Activated CD4-positive, alpha-beta T cell treated with anti-CD3 and anti-CD28 coated beads, Interleukin-2, amount 50 U/mL, for 48 hours (primary cell): ENCODE data around the gene OR8B3.

Source experiments
- DNase-seq, 2 experiments: peaks; one replicate each; pipeline ENCODE4 v3.0.0-alpha.2; 2020

The OR8B3 gene

GRCh38 chr11:124346311-124346955 lies 52.4 kb downstream of the OR8B3 start:
- no peak for DNase-seq
